Measurements from ENCODE around the gene CCBE1.

The CCBE1 gene

GRCh38 chr18:59426855-59427254, 270.4 kb downstream of the CCBE1 start:
- Histone ChIP-seq H2AFZ (ENCODE audit: low read length) (no peak overlapping the region), H3K23ac (ENCODE audit: low read depth, low read length, poor library complexity) (no peak overlapping the region), H4K8ac (ENCODE audit: low read depth, low read length) (no peak overlapping the region), H2BK15ac (ENCODE audit: low read length) (no peak overlapping the region), H3K4me1 (ENCODE audit: control insufficient read depth in 2 of 2, insufficient read depth in 1 of 2, low read depth in 1 of 2, low read length in 2 of 2) (no peaks in the 10 kb centered on the region), H3K18ac (ENCODE audit: low read length) (no peak overlapping the region), H2BK12ac (ENCODE audit: low read length) (no peak overlapping the region), H3K4ac (ENCODE audit: low read length) (no peak overlapping the region), H3K27ac (replicated peaks; ENCODE audit: low read length) (no peak overlapping the region), H3K79me1 (ENCODE audit: low read depth, low read length) (no peaks in the 10 kb centered on the region), H3K36me3 (replicated peaks in 1 of 2; ENCODE audit: control insufficient read depth in 2 of 2, insufficient read depth in 2 of 2, low read length in 2 of 2) (no peaks in the 10 kb centered on the region), H3K9me3 (replicated peaks in 1 of 2; ENCODE audit: control insufficient read depth in 2 of 2, insufficient read depth in 1 of 2, low read depth in 1 of 2, low read length in 2 of 2) (peaks cover 0 to 2% of the 10 kb centered on the region in 2 donors), H3K4me3 (ENCODE audit: low read length in 2 of 2) (no peak overlapping the region), H2BK120ac (ENCODE audit: low read depth, low read length) (no peak overlapping the region), H2AK5ac (ENCODE audit: low read depth, low read length) (no peak overlapping the region), H3K4me2 (ENCODE audit: insufficient read depth, low read length, poor library complexity, severe bottlenecking) (no peak overlapping the region), H4K91ac (ENCODE audit: low read depth, low read length, poor library complexity) (no peak overlapping the region), H3K27me3 (ENCODE audit: control insufficient read depth in 3 of 3, insufficient read depth in 3 of 3, low read depth in 1 of 3, low read length in 3 of 3) (no peaks in the 10 kb centered on the region), H3K9ac (ENCODE audit: low read depth, low read length, poor library complexity) (no peak overlapping the region), H3K14ac (ENCODE audit: low read length) (no peak overlapping the region), H2BK5ac (ENCODE audit: low read length) (no peak overlapping the region)
- no CpG with 5 or more reads among the region's 2 CpGs for WGBS, 2 donors (ENCODE audit: extremely low coverage in 2 of 2, insufficient read length in 2 of 2, insufficient replicate concordance in 1 of 2)
- DNase-seq (ENCODE audit: low spot score), result no peak

GRCh38 chr18:59423259-59423658, 274.0 kb downstream of the CCBE1 start:
- peaks cover 0 to 15% (median 0%) of the 10 kb centered on the region in 3 experiments for H3K27me3 ChIP-seq (ENCODE audit: control insufficient read depth in 3 of 3, insufficient read depth in 3 of 3, low read depth in 1 of 3, low read length in 3 of 3)
- no peaks in the 10 kb centered on the region for H3K79me1 ChIP-seq (ENCODE audit: low read depth, low read length)
- no peak overlapping the region for H2BK5ac ChIP-seq (ENCODE audit: low read length)
- peaks cover 0 to 2% of the 10 kb centered on the region in 2 donors for H3K9me3 ChIP-seq (replicated peaks in 1 of 2; ENCODE audit: control insufficient read depth in 2 of 2, insufficient read depth in 1 of 2, low read depth in 1 of 2, low read length in 2 of 2)
- H3K27ac ChIP-seq (replicated peaks; ENCODE audit: low read length), result no peak overlapping the region
- no peak overlapping the region for H3K4ac ChIP-seq (ENCODE audit: low read length)
- H4K91ac ChIP-seq (ENCODE audit: low read depth, low read length, poor library complexity), result no peak overlapping the region
- no peak overlapping the region for H3K4me2 ChIP-seq (ENCODE audit: insufficient read depth, low read length, poor library complexity, severe bottlenecking)
- no peak overlapping the region for H3K9ac ChIP-seq (ENCODE audit: low read depth, low read length, poor library complexity)
- no CpG with 5 or more reads among the region's 2 CpGs for WGBS, 2 donors (ENCODE audit: extremely low coverage in 2 of 2, insufficient read length in 2 of 2, insufficient replicate concordance in 1 of 2)
- no peaks in the 10 kb centered on the region for H3K36me3 ChIP-seq (replicated peaks in 1 of 2; ENCODE audit: control insufficient read depth in 2 of 2, insufficient read depth in 2 of 2, low read length in 2 of 2)
- H3K4me1 ChIP-seq (ENCODE audit: control insufficient read depth in 2 of 2, insufficient read depth in 1 of 2, low read depth in 1 of 2, low read length in 2 of 2), result no peaks in the 10 kb centered on the region
- DNase-seq (ENCODE audit: low spot score), result no peak
- H3K23ac ChIP-seq (ENCODE audit: low read depth, low read length, poor library complexity), result no peak overlapping the region
- H2BK12ac ChIP-seq (ENCODE audit: low read length), result no peak overlapping the region
- no peak overlapping the region for H3K4me3 ChIP-seq (ENCODE audit: low read length in 2 of 2)
- no peak overlapping the region for H2BK15ac ChIP-seq (ENCODE audit: low read length)
- no peak overlapping the region for H3K14ac ChIP-seq (ENCODE audit: low read length)
- no peak overlapping the region for H4K8ac ChIP-seq (ENCODE audit: low read depth, low read length)
- H2AK5ac ChIP-seq (ENCODE audit: low read depth, low read length), result no peak overlapping the region
- no peak overlapping the region for H3K18ac ChIP-seq (ENCODE audit: low read length)
- H2BK120ac ChIP-seq (ENCODE audit: low read depth, low read length), result no peak overlapping the region
- H2AFZ ChIP-seq (ENCODE audit: low read length), result no peak overlapping the region

GRCh38 chr18:59420244-59420643, 277.0 kb downstream of the CCBE1 start:
- no peaks in the 10 kb centered on the region for H3K4me1 ChIP-seq (ENCODE audit: control insufficient read depth in 2 of 2, insufficient read depth in 1 of 2, low read depth in 1 of 2, low read length in 2 of 2)
- H3K9me3 ChIP-seq (replicated peaks in 1 of 2; ENCODE audit: control insufficient read depth in 2 of 2, insufficient read depth in 1 of 2, low read depth in 1 of 2, low read length in 2 of 2), result peaks cover 0 to 2% of the 10 kb centered on the region in 2 donors
- H3K4me2 ChIP-seq (ENCODE audit: insufficient read depth, low read length, poor library complexity, severe bottlenecking), result no peak overlapping the region
- no peak overlapping the region for H2BK12ac ChIP-seq (ENCODE audit: low read length)
- H3K4me3 ChIP-seq (ENCODE audit: low read length in 2 of 2), result no peak overlapping the region
- no peak overlapping the region for H3K9ac ChIP-seq (ENCODE audit: low read depth, low read length, poor library complexity)
- no peak overlapping the region for H2AFZ ChIP-seq (ENCODE audit: low read length)
- no CpG with 5 or more reads among the region's 4 CpGs for WGBS, 2 donors (ENCODE audit: extremely low coverage in 2 of 2, insufficient read length in 2 of 2, insufficient replicate concordance in 1 of 2)
- no peak overlapping the region for H2BK5ac ChIP-seq (ENCODE audit: low read length)
- no peak overlapping the region for H4K8ac ChIP-seq (ENCODE audit: low read depth, low read length)
- H3K14ac ChIP-seq (ENCODE audit: low read length), result no peak overlapping the region
- no peak overlapping the region for H3K23ac ChIP-seq (ENCODE audit: low read depth, low read length, poor library complexity)
- H3K27ac ChIP-seq (replicated peaks; ENCODE audit: low read length), result no peak overlapping the region
- no peak overlapping the region for H4K91ac ChIP-seq (ENCODE audit: low read depth, low read length, poor library complexity)
- no peak overlapping the region for H2BK15ac ChIP-seq (ENCODE audit: low read length)
- no peak overlapping the region for H3K18ac ChIP-seq (ENCODE audit: low read length)
- DNase-seq (ENCODE audit: low spot score), result no peak
- no peaks in the 10 kb centered on the region for H3K36me3 ChIP-seq (replicated peaks in 1 of 2; ENCODE audit: control insufficient read depth in 2 of 2, insufficient read depth in 2 of 2, low read length in 2 of 2)
- H2AK5ac ChIP-seq (ENCODE audit: low read depth, low read length), result no peak overlapping the region
- H3K4ac ChIP-seq (ENCODE audit: low read length), result no peak overlapping the region
- no peak overlapping the region for H2BK120ac ChIP-seq (ENCODE audit: low read depth, low read length)
- H3K27me3 ChIP-seq (ENCODE audit: control insufficient read depth in 3 of 3, insufficient read depth in 3 of 3, low read depth in 1 of 3, low read length in 3 of 3), result peaks cover 0 to 15% (median 0%) of the 10 kb centered on the region in 3 experiments
- no peaks in the 10 kb centered on the region for H3K79me1 ChIP-seq (ENCODE audit: low read depth, low read length)

GRCh38 chr18:59419386-59419785, 277.8 kb downstream of the CCBE1 start:
- Histone ChIP-seq H2AFZ (ENCODE audit: low read length) (no peak overlapping the region), H3K14ac (ENCODE audit: low read length) (no peak overlapping the region), H3K4me1 (ENCODE audit: control insufficient read depth in 2 of 2, insufficient read depth in 1 of 2, low read depth in 1 of 2, low read length in 2 of 2) (no peaks in the 10 kb centered on the region), H3K27ac (replicated peaks; ENCODE audit: low read length) (no peak overlapping the region), H3K9ac (ENCODE audit: low read depth, low read length, poor library complexity) (no peak overlapping the region), H2BK5ac (ENCODE audit: low read length) (no peak overlapping the region), H3K9me3 (replicated peaks in 1 of 2; ENCODE audit: control insufficient read depth in 2 of 2, insufficient read depth in 1 of 2, low read depth in 1 of 2, low read length in 2 of 2) (peaks cover 0 to 2% of the 10 kb centered on the region in 2 donors), H2BK120ac (ENCODE audit: low read depth, low read length) (no peak overlapping the region), H3K23ac (ENCODE audit: low read depth, low read length, poor library complexity) (no peak overlapping the region), H2AK5ac (ENCODE audit: low read depth, low read length) (no peak overlapping the region), H4K8ac (ENCODE audit: low read depth, low read length) (no peak overlapping the region), H3K4me3 (ENCODE audit: low read length in 2 of 2) (no peak overlapping the region), H3K4me2 (ENCODE audit: insufficient read depth, low read length, poor library complexity, severe bottlenecking) (no peak overlapping the region), H3K79me1 (ENCODE audit: low read depth, low read length) (no peaks in the 10 kb centered on the region), H2BK12ac (ENCODE audit: low read length) (no peak overlapping the region), H3K18ac (ENCODE audit: low read length) (no peak overlapping the region), H3K4ac (ENCODE audit: low read length) (no peak overlapping the region), H2BK15ac (ENCODE audit: low read length) (no peak overlapping the region), H3K36me3 (replicated peaks in 1 of 2; ENCODE audit: control insufficient read depth in 2 of 2, insufficient read depth in 2 of 2, low read length in 2 of 2) (no peaks in the 10 kb centered on the region), H4K91ac (ENCODE audit: low read depth, low read length, poor library complexity) (no peak overlapping the region), H3K27me3 (ENCODE audit: control insufficient read depth in 3 of 3, insufficient read depth in 3 of 3, low read depth in 1 of 3, low read length in 3 of 3) (peaks cover 0 to 15% (median 0%) of the 10 kb centered on the region in 3 experiments)
- WGBS, 2 donors (ENCODE audit: extremely low coverage in 2 of 2, insufficient read length in 2 of 2, insufficient replicate concordance in 1 of 2), result no CpG with 5 or more reads among the region's 4 CpGs
- DNase-seq (ENCODE audit: low spot score), result no peak
